DND-41 (cell line): Measurements from ENCODE around the gene CALCOCO2.
A peak's percentile ranks its signal among the peaks of the same experiment; 100 is the strongest.
"Not testable (repeated sequence)": the region's sequence is repeated elsewhere in the genome, so short reads cannot be mapped to it uniquely, and the experiment has no call there.

Source experiments
- ATAC-seq: fragments of 200-7000 bp; cut with Tn5 transposase; 3 replicates; pipeline ENCODE4 v1.9.1; 2021; ENCODE audit warnings: low read depth; ENCODE audit not compliant: insufficient read depth
- DNase-seq: peaks from one replicate; pipeline ENCODE4 v3.0.0-alpha.2; 2020
- H2AFZ ChIP-seq: 2 replicates; pipeline ENCODE4 v1.6.0; 2012; ENCODE audit warnings: low read depth, low read length
- H3K27ac ChIP-seq: 2 replicates; pipeline ENCODE4 v1.5.1; 2012; ENCODE audit warnings: low read length, inconsistent platforms
- H3K27me3 ChIP-seq: fragments of 200-600 bp; sonication (generic); 2 replicates; pipeline ENCODE4 v1.6.0; 2012; ENCODE audit warnings: low read length, mild to moderate bottlenecking, inconsistent platforms; ENCODE audit not compliant: insufficient read depth, poor library complexity
- H3K36me3 ChIP-seq: 2 replicates; pipeline ENCODE4 v1.5.1; 2012; ENCODE audit warnings: low read length, inconsistent platforms; ENCODE audit not compliant: insufficient read depth
- H3K4me1 ChIP-seq: 2 replicates; pipeline ENCODE4 v1.5.1; 2012; ENCODE audit warnings: mild to moderate bottlenecking, low read length; ENCODE audit not compliant: insufficient read depth
- H3K4me2 ChIP-seq: 2 replicates; pipeline ENCODE4 v1.6.0; 2012; ENCODE audit warnings: mild to moderate bottlenecking, moderate library complexity, low read length, inconsistent platforms; ENCODE audit not compliant: insufficient read depth
- H3K4me3 ChIP-seq, 2 experiments: fragments of 200-600 bp in 1 of 2; shearing (Covaris generic) in 1 of 2; 2 replicates each; pipeline ENCODE4 v1.5.1; 2012 to 2016; ENCODE audit warnings: inconsistent platforms in 2 of 2, low read length in 2 of 2, mild to moderate bottlenecking in 2 of 2, low read depth in 1 of 2, moderate library complexity in 1 of 2
- H3K79me2 ChIP-seq: 2 replicates; pipeline ENCODE4 v1.6.0; 2012; ENCODE audit warnings: low read length, inconsistent platforms; ENCODE audit not compliant: insufficient read depth
- H3K9ac ChIP-seq: 2 replicates; pipeline ENCODE4 v1.6.0; 2012; ENCODE audit warnings: low read depth, mild to moderate bottlenecking, inconsistent platforms, low read length, moderate library complexity
- H3K9me3 ChIP-seq: 2 replicates; pipeline ENCODE4 v1.5.1; 2012; ENCODE audit warnings: low read length, moderate library complexity, mild to moderate bottlenecking, inconsistent platforms; ENCODE audit not compliant: insufficient read depth, severe bottlenecking
- H4K20me1 ChIP-seq: 2 replicates; pipeline ENCODE4 v1.6.0; 2012; ENCODE audit warnings: low read length; ENCODE audit not compliant: insufficient read depth
- CTCF ChIP-seq: IDR thresholded peaks from 2 replicates; pipeline ENCODE4 v1.5.1; 2012; ENCODE audit warnings: borderline replicate concordance, low read length, moderate library complexity, mild to moderate bottlenecking; ENCODE audit not compliant: poor library complexity, severe bottlenecking; ENCODE audit errors: extremely low read depth
- EZH2 ChIP-seq: IDR thresholded peaks from 3 replicates; pipeline ENCODE4 v1.6.1; 2012; ENCODE audit warnings: borderline replicate concordance, low read depth, mild to moderate bottlenecking, moderate library complexity, low read length, inconsistent platforms; ENCODE audit not compliant: severe bottlenecking

The CALCOCO2 gene

GRCh38 chr17:48831549-48831883 is 681 bp downstream of the CALCOCO2 start:
- H2AFZ ChIP-seq, result peak overlapping the region; percentile 88
- peak overlapping the region; percentile 82 to 95; a peak in 3 of 4 replicates for H3K4me3 ChIP-seq
- peaks cover 3% of the 10 kb centered on the region for H3K36me3 ChIP-seq
- peak overlapping the region; percentile 79 for H3K4me2 ChIP-seq
- no peak for DNase-seq
- peaks cover 15% of the 10 kb centered on the region; the same call in 1 of the 2 replicates for H4K20me1 ChIP-seq
- peak overlapping the region; percentile 93 for H3K9ac ChIP-seq
- no peak for ATAC-seq
- H3K9me3 ChIP-seq, result no peaks in the 10 kb centered on the region
- no peaks in the 10 kb centered on the region for H3K27me3 ChIP-seq
- peaks cover 55% of the 10 kb centered on the region for H3K79me2 ChIP-seq
- peaks cover 52% of the 10 kb centered on the region for H3K4me1 ChIP-seq
- TF ChIP-seq CTCF, result no peak
- no peak for TF ChIP-seq EZH2
- peak overlapping the region; percentile 93 for H3K27ac ChIP-seq

DNA sequence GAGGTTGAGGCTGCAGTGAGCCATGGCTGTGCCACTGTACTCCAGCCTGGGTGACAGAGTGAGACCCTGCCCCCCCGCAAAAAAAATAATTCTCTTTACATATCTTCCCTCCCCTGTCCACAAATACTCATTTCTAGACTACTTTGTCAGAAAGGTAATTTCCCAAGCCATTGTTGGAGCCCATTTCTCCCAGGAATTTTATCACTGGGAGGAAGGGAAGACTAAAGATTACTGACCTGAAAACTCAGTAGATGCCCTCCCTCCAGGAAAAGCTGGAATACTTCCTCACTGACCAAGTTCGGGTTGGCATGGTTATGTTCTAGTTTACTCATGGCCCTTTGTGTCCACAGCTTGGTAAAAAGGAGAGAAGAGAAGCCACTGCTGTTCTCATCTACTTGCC is 4.1 kb downstream of the CALCOCO2 start:
- Histone ChIP-seq H3K27me3 (no peaks in the 10 kb centered on the region), H3K9me3 (peaks cover 4% of the 10 kb centered on the region), H3K79me2 (peaks cover 79% of the 10 kb centered on the region), H4K20me1 (peaks cover 18% of the 10 kb centered on the region; the same call in 1 of the 2 replicates), H3K4me3 (no peak overlapping the region), H3K9ac (no peak overlapping the region), H3K4me2 (no peak overlapping the region), H3K4me1 (peaks cover 84% of the 10 kb centered on the region), H3K27ac (no peak overlapping the region), H2AFZ (no peak overlapping the region), H3K36me3 (peaks cover 3% of the 10 kb centered on the region)
- DNase-seq, result no peak
- no peak for ATAC-seq
- TF ChIP-seq CTCF, result no peak
- no peak for TF ChIP-seq EZH2

DNA sequence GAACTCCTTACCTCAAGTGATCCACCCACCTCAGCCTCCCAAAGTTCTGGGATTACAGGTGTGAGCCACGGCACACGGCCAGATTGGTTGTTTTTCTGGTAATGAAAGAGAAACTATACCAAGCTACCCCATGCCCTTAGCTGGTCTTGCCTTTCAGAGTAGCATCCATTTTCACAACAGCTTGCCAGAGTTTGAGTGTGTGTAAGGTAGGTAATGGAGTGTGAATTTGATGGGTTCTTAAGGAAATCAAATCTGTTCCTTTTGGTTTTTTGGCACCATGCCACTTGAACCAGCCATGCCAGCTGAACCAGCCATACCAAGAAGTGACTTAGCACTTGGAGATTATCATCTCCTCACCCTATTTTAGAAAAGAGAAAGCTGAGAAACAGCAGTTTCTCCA is 5.1 kb downstream of the CALCOCO2 start:
- Histone ChIP-seq H2AFZ (no peak overlapping the region), H3K4me1 (peaks cover 88% of the 10 kb centered on the region), H3K9ac (no peak overlapping the region), H3K79me2 (peaks cover 87% of the 10 kb centered on the region), H3K36me3 (peaks cover 3% of the 10 kb centered on the region), H4K20me1 (peaks cover 18% of the 10 kb centered on the region; the same call in 1 of the 2 replicates), H3K27ac (peak overlapping the region; percentile 44), H3K4me3 (no peak overlapping the region), H3K9me3 (peaks cover 4% of the 10 kb centered on the region), H3K4me2 (no peak overlapping the region), H3K27me3 (no peaks in the 10 kb centered on the region)
- no peak for DNase-seq
- no peak for TF ChIP-seq CTCF
- no peak for TF ChIP-seq EZH2
- ATAC-seq, result no peak

DNA sequence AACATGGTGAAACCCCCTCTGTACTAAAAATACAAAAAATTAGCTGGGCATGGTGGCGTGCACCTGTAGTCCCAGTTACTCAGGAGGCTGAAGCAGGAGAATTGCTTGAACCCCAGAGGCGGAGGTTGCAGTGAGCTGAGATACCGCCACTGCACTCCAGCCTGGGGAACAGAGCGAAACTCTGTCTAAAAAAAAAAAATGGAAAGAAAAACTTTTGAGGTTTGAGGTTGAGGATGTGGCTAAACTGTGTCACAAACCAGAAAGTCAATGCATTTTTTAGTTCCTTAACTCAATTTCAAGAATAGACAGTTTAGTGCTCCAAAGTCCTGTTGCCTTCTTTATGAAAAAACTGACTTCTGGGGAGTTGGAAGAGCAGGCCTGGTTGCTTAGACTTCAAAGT is 6.6 kb downstream of the CALCOCO2 start:
- peak overlapping the region in 1 of 2 experiments; percentile 49; a peak in 1 of 4 replicates for H3K4me3 ChIP-seq
- H3K9ac ChIP-seq, result peak overlapping the region; percentile 52
- H4K20me1 ChIP-seq, H3K9me3 ChIP-seq, H2AFZ ChIP-seq, H3K27me3 ChIP-seq: not testable (repeated sequence)
- peak; percentile 75 for ATAC-seq
- peaks cover 87% of the 10 kb centered on the region for H3K4me1 ChIP-seq
- peak overlapping the region; percentile 62 for H3K4me2 ChIP-seq
- peak; percentile 70 for DNase-seq
- H3K27ac ChIP-seq, result peak overlapping the region; percentile 83
- peaks cover 85% of the 10 kb centered on the region for H3K79me2 ChIP-seq
- peaks cover 12% of the 10 kb centered on the region for H3K36me3 ChIP-seq
